ENCODE data around the gene MRPS35.

MRPS35 gene

GRCh38 chr12:27710592-27711316 lies at the start of gene MRPS35:
Gene MRPS35 (plus strand): TSS chr12:27710832. CDS start chr12:27710844, 12 bp downstream.
- Histone ChIP-seq H3K36me3 (ENCODE audit: control insufficient read depth, insufficient read depth, low read length, severe bottlenecking) (peaks cover 10% of the 10 kb centered on the region), H3K27me3 (replicated peaks; ENCODE audit: control insufficient read depth, insufficient read depth, low read length) (no peaks in the 10 kb centered on the region), H3K9me3 (ENCODE audit: control insufficient read depth, low read length) (no peaks in the 10 kb centered on the region), H3K4me1 (ENCODE audit: control insufficient read depth, insufficient read depth, low read length) (peaks cover 12% of the 10 kb centered on the region), H3K4me3 (ENCODE audit: low read length) (peak within 1 kb of the TSS; percentile 99), H3K9ac (ENCODE audit: low read length) (peak within 1 kb of the TSS; percentile 98)
- peak; percentile 95 for DNase-seq (ENCODE audit: low read depth)

- H3K9me3 ChIP-seq (ENCODE audit: control insufficient read depth, low read length), result no peaks in the 10 kb centered on the region
- H3K36me3 ChIP-seq (ENCODE audit: control insufficient read depth, insufficient read depth, low read length, severe bottlenecking), result peaks cover 41% of the 10 kb centered on the region
- H3K4me1 ChIP-seq (ENCODE audit: control insufficient read depth, insufficient read depth, low read length), result peaks cover 28% of the 10 kb centered on the region
- H3K27me3 ChIP-seq (replicated peaks; ENCODE audit: control insufficient read depth, insufficient read depth, low read length), result no peaks in the 10 kb centered on the region
- DNase-seq (ENCODE audit: low read depth), result no peak
- no peak overlapping the region for H3K4me3 ChIP-seq (ENCODE audit: low read length)
- H3K9ac ChIP-seq (ENCODE audit: low read length), result no peak overlapping the region
Measured at GRCh38 chr12:27665704-27666103, 44.9 kb upstream of the MRPS35 start.

DNA sequence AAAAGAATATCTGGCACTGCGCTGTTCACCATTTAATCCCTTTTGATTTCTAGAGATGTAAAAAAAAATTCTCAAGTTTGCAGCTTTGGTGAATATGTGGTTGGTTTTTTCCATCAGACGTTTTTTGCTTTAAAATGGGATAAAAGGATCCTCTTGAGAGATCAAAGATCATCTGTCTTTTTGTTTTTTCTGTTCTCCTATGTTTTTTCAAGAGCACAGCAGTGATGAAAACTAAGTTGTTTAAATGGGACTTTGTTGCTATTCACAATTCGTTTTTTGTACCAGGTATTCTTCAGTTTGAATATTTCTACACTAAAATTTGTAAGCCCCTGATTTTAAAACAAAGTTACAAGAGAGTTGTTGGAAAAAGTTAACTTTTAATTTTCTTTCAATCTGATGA lies 44.1 kb upstream of the MRPS35 start:
- no peaks in the 10 kb centered on the region for H3K9me3 ChIP-seq (ENCODE audit: control insufficient read depth, low read length)
- peaks cover 28% of the 10 kb centered on the region for H3K4me1 ChIP-seq (ENCODE audit: control insufficient read depth, insufficient read depth, low read length)
- H3K36me3 ChIP-seq (ENCODE audit: control insufficient read depth, insufficient read depth, low read length, severe bottlenecking), result peaks cover 33% of the 10 kb centered on the region
- DNase-seq (ENCODE audit: low read depth), result no peak
- no peak overlapping the region for H3K4me3 ChIP-seq (ENCODE audit: low read length)
- H3K9ac ChIP-seq (ENCODE audit: low read length), result peak overlapping the region; percentile 68
- no peaks in the 10 kb centered on the region for H3K27me3 ChIP-seq (replicated peaks; ENCODE audit: control insufficient read depth, insufficient read depth, low read length)

- peak; percentile 23 for DNase-seq (ENCODE audit: low read depth)
- Histone ChIP-seq H3K27me3 (replicated peaks; ENCODE audit: control insufficient read depth, insufficient read depth, low read length) (no peaks in the 10 kb centered on the region), H3K9ac (ENCODE audit: low read length) (peak overlapping the region; percentile 68), H3K4me1 (ENCODE audit: control insufficient read depth, insufficient read depth, low read length) (peaks cover 30% of the 10 kb centered on the region), H3K9me3 (ENCODE audit: control insufficient read depth, low read length) (no peaks in the 10 kb centered on the region), H3K36me3 (ENCODE audit: control insufficient read depth, insufficient read depth, low read length, severe bottlenecking) (peaks cover 25% of the 10 kb centered on the region), H3K4me3 (ENCODE audit: low read length) (no peak overlapping the region)
Measured at GRCh38 chr12:27667540-27667939, 43.1 kb upstream of the MRPS35 start.

GRCh38 chr12:27672051-27672450 lies 38.6 kb upstream of the MRPS35 start:
- Histone ChIP-seq H3K4me3 (ENCODE audit: low read length) (no peak overlapping the region), H3K9ac (ENCODE audit: low read length) (no peak overlapping the region), H3K9me3 (ENCODE audit: control insufficient read depth, low read length) (no peaks in the 10 kb centered on the region), H3K36me3 (ENCODE audit: control insufficient read depth, insufficient read depth, low read length, severe bottlenecking) (peaks cover 15% of the 10 kb centered on the region), H3K4me1 (ENCODE audit: control insufficient read depth, insufficient read depth, low read length) (peaks cover 35% of the 10 kb centered on the region), H3K27me3 (replicated peaks; ENCODE audit: control insufficient read depth, insufficient read depth, low read length) (no peaks in the 10 kb centered on the region)
- no peak for DNase-seq (ENCODE audit: low read depth)

DNA sequence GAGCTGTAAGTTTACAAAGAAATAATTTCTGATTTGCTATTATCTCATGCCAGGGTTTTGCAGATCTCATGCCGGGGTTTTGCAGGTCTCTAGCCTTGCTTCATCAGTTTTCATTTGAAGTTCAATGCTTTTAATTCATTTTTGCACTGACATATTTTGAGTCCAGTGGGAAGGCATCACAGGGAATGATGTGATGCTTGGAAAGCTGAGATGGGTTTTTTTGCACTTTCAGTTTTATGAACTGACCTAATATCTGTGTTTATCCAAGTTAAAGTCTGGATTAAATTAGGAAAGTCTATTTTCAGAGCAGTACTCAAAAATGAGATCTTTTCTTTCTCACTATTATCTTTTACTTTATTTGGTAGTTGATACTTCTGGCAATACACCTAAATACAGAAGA lies 38.0 kb upstream of the MRPS35 start:
- peaks cover 18% of the 10 kb centered on the region for H3K36me3 ChIP-seq (ENCODE audit: control insufficient read depth, insufficient read depth, low read length, severe bottlenecking)
- H3K4me3 ChIP-seq (ENCODE audit: low read length), result peak overlapping the region; percentile 47
- peak; percentile 7 for DNase-seq (ENCODE audit: low read depth)
- peaks cover 29% of the 10 kb centered on the region for H3K4me1 ChIP-seq (ENCODE audit: control insufficient read depth, insufficient read depth, low read length)
- H3K27me3 ChIP-seq (replicated peaks; ENCODE audit: control insufficient read depth, insufficient read depth, low read length), result no peaks in the 10 kb centered on the region
- H3K9ac ChIP-seq (ENCODE audit: low read length), result peak overlapping the region; percentile 58
- H3K9me3 ChIP-seq (ENCODE audit: control insufficient read depth, low read length), result no peaks in the 10 kb centered on the region

GRCh38 chr12:27673101-27673718 lies 37.4 kb upstream of the MRPS35 start:
- Histone ChIP-seq H3K9ac (ENCODE audit: low read length) (peak overlapping the region; percentile 58), H3K9me3 (ENCODE audit: control insufficient read depth, low read length) (no peaks in the 10 kb centered on the region), H3K4me1 (ENCODE audit: control insufficient read depth, insufficient read depth, low read length) (peaks cover 24% of the 10 kb centered on the region), H3K36me3 (ENCODE audit: control insufficient read depth, insufficient read depth, low read length, severe bottlenecking) (peaks cover 22% of the 10 kb centered on the region), H3K27me3 (replicated peaks; ENCODE audit: control insufficient read depth, insufficient read depth, low read length) (no peaks in the 10 kb centered on the region), H3K4me3 (ENCODE audit: low read length) (peak overlapping the region; percentile 47)
- peak; percentile 2 for DNase-seq (ENCODE audit: low read depth)

GRCh38 chr12:27674989-27675388 lies 35.6 kb upstream of the MRPS35 start:
- Histone ChIP-seq H3K4me1 (ENCODE audit: control insufficient read depth, insufficient read depth, low read length) (peaks cover 17% of the 10 kb centered on the region), H3K9ac (ENCODE audit: low read length) (no peak overlapping the region), H3K27me3 (replicated peaks; ENCODE audit: control insufficient read depth, insufficient read depth, low read length) (no peaks in the 10 kb centered on the region), H3K36me3 (ENCODE audit: control insufficient read depth, insufficient read depth, low read length, severe bottlenecking) (peaks cover 30% of the 10 kb centered on the region), H3K9me3 (ENCODE audit: control insufficient read depth, low read length) (no peaks in the 10 kb centered on the region), H3K4me3 (ENCODE audit: low read length) (no peak overlapping the region)
- no peak for DNase-seq (ENCODE audit: low read depth)

- no peaks in the 10 kb centered on the region for H3K27me3 ChIP-seq (replicated peaks; ENCODE audit: control insufficient read depth, insufficient read depth, low read length)
- no peaks in the 10 kb centered on the region for H3K9me3 ChIP-seq (ENCODE audit: control insufficient read depth, low read length)
- H3K4me1 ChIP-seq (ENCODE audit: control insufficient read depth, insufficient read depth, low read length), result no peaks in the 10 kb centered on the region
- no peak for DNase-seq (ENCODE audit: low read depth)
- H3K36me3 ChIP-seq (ENCODE audit: control insufficient read depth, insufficient read depth, low read length, severe bottlenecking), result peaks cover 74% of the 10 kb centered on the region
- H3K9ac ChIP-seq (ENCODE audit: low read length), result no peak overlapping the region
- H3K4me3 ChIP-seq (ENCODE audit: low read length), result no peak overlapping the region
Measured at GRCh38 chr12:27680619-27681018, 30.0 kb upstream of the MRPS35 start.

DNA sequence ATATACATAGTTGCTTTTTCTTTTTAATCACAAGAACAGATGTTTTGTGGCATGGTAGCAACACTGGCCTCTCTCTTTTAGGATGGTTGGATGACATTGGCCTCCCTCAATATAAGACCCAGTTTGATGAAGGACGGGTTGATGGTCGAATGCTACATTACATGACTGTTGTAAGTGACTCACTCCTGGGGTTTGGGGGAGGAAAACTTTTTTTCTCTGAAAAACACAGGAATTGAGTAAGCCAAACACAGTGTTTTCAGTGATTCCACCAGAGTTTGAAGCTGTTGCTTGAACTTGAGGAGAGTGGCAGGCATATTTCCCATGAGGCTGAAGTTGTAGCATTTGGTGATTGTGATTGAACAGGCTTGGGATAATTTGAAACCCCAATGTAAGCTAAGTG lies 28.1 kb upstream of the MRPS35 start:
- Histone ChIP-seq H3K4me3 (ENCODE audit: low read length) (no peak overlapping the region), H3K9ac (ENCODE audit: low read length) (no peak overlapping the region), H3K9me3 (ENCODE audit: control insufficient read depth, low read length) (no peaks in the 10 kb centered on the region), H3K27me3 (replicated peaks; ENCODE audit: control insufficient read depth, insufficient read depth, low read length) (no peaks in the 10 kb centered on the region), H3K4me1 (ENCODE audit: control insufficient read depth, insufficient read depth, low read length) (no peaks in the 10 kb centered on the region), H3K36me3 (ENCODE audit: control insufficient read depth, insufficient read depth, low read length, severe bottlenecking) (peaks cover 75% of the 10 kb centered on the region)
- peak; percentile 15 for DNase-seq (ENCODE audit: low read depth)

DNA sequence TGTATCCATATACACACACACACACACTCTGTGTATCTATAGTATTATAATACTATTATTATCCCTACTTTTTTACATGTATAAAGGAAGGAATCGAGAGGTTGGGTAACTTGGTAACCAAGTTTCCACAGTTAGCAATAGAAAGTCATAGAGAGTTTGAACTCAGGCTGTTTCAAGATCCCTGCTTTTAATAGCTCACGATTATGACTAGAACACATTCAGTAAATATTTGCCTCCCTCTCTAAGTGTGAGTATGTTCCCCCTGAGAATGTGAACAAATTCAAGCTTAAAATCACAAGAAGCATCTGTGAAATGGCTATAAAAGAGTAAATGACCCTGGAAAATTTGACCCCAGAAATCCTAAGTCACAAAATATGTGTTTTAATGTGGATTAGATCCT lies 25.4 kb upstream of the MRPS35 start:
- Histone ChIP-seq H3K27me3 (replicated peaks; ENCODE audit: control insufficient read depth, insufficient read depth, low read length) (no peaks in the 10 kb centered on the region), H3K4me3 (ENCODE audit: low read length) (no peak overlapping the region), H3K36me3 (ENCODE audit: control insufficient read depth, insufficient read depth, low read length, severe bottlenecking) (peaks cover 83% of the 10 kb centered on the region), H3K9ac (ENCODE audit: low read length) (no peak overlapping the region), H3K9me3 (ENCODE audit: control insufficient read depth, low read length) (no peaks in the 10 kb centered on the region), H3K4me1 (ENCODE audit: control insufficient read depth, insufficient read depth, low read length) (no peaks in the 10 kb centered on the region)
- DNase-seq (ENCODE audit: low read depth), result no peak

All from adipocyte (in vitro differentiated cells).